HG02943 (cell line): Measurements from ENCODE around the gene INTS15.

Experiments used
- ATAC-seq: cut with Tn5 transposase; IDR thresholded peaks from one replicate; pipeline ENCODE4 v1.9.1; 2021; ENCODE audit warnings: mild to moderate bottlenecking, low read depth, moderate library complexity; ENCODE audit not compliant: unreplicated experiment

Gene INTS15

DNA sequence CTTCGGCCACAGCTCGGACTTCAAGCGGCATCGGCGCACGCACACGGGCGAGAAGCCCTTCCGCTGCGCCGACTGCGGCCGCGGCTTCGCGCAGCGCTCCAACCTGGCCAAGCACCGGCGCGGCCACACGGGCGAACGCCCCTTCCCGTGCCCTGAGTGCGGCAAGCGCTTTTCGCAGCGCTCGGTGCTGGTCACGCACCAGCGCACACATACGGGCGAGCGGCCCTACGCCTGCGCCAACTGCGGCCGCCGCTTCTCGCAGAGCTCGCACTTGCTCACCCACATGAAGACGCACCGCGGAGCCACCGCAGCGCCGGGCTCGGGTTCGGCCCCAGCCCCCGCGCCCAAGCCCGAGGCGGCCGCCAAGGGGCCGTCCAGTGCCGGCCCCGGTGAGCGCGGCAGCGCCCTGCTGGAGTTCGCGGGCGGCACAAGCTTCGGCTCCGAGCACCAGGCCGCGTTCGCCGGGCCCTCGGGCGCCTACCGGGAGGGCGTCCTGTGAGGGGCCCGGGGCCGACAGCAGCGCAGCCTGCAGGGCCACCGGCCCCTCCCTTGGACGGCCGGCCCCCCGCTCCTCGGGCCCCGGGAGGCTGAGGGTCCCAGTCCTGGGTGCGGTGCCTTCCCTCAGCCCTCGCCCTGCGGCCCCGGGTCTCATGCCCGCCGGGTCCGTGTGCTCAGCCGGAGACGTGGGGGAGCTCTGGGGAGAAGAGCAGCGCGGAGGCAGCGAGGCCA lies 64.5 kb downstream of the INTS15 start:
- no peak for ATAC-seq

DNA sequence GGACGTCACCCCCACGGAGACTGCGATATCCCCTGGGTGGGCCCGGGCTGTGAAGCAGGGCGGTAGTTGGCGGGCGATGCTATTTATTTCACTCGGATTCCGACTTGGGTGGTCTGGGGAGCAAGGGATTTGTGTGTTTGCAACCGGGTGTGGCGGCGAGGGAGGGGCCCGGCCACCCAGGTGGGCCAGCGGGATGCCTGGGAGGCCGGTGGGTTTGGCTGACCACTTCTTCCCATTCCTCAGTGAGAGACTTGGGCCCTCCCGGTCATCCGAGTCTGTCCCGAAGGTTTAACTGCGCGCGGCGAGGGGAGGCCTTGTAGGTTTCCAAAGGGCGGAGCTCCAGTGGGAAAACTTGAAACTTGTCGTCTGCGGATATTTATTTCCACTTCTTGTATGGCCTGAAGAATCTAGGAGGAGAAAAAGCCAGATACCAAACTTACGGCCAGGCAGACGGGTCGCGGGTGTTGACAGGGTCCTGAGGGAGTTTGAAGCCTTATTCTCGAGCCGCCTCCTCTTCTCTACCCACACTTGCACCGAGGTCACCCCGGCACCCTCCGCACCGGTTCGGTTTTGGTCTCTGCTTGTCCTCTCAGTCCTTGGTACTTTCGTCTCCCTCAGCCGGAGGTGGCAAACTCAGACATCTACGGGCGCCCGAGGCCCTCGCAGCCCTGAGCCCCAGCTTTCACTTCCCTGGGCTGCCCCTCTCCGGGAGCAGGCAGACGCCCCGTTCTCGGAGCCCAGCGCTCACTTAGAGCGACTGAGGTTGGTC lies 65.2 kb downstream of the INTS15 start:
- no peak for ATAC-seq

DNA sequence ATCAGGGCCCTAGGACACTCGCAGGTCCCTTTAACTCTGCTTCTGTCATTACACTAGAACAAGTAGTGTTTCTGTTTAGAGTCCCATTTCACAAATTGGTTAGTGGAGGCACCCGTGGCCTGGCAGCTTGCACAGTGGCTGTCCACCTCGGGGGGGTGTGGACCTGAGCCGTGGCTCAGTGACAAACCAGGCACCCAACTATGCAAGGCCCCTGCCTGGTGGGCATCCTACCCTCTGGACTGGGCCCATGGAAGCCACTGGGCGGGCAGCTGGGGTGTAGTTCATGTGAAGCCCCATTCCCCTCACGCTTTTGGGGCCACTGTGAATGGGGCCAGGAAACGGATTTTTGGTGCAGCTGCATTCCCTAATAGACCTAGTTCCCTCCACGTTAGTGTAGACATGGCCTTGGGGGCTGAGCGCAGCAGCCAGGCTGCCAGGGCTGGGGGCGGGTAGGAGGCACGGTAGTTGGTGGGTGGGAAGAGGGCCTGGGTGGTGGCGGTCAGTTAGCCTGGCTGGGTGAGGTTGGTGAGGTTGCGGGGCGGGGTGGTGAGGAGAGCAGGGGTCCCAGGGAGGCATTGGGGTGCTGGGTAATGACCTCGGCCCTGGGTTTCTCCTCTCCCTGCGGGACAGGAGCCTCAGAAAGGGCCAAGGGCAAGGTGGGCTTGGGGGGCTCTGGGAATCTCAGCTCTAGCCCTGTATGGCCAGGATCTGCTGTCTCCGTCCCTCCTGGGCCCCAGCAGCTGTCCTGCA lies 66.0 kb downstream of the INTS15 start:
- no peak for ATAC-seq

DNA sequence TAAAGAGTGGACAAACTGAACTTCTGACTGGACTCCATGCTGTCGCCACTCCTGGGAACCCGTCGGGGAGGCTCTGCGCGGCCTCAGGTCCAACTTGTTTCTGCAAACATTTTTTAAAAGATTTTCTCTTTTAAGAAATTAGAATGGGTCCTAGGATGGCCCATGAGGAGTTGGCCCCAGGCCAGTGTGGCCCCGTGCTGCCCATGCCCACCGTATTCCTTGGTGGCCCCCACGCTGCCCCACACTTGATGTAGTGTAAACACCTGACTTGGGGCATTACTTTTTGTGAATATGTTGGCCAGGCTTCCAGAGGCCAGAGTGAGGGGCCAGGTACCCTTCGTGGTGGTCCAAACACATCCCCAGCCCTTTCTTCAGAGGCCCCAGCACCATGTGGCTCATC lies 66.6 kb downstream of the INTS15 start:
- no peak for ATAC-seq
